GM21619 (cell line): Measurements from ENCODE around the gene SETD3.
A peak's percentile ranks its signal among the peaks of the same experiment; 100 is the strongest.

Experiments
- ATAC-seq: cut with Tn5 transposase; IDR thresholded peaks from one replicate; pipeline ENCODE4 v1.9.1; 2021; ENCODE audit not compliant: unreplicated experiment

SETD3 gene

GRCh38 chr14:99461411-99462085 is 19.1 kb downstream of the SETD3 start:
- ATAC-seq, result no peak

- ATAC-seq, result no peak
These were observed 19.9 kb downstream of the SETD3 start for GRCh38 chr14:99460793-99461192.

- no peak for ATAC-seq
These were observed 21.1 kb downstream of the SETD3 start for GRCh38 chr14:99459481-99460100.

- no peak for ATAC-seq
These were observed 26.4 kb downstream of the SETD3 start for GRCh38 chr14:99454246-99454645.

GRCh38 chr14:99452968-99453367 is 27.7 kb downstream of the SETD3 start:
- ATAC-seq, result no peak

GRCh38 chr14:99451234-99451633 is 29.4 kb downstream of the SETD3 start:
- no peak for ATAC-seq

GRCh38 chr14:99450266-99450665 is 30.4 kb downstream of the SETD3 start:
- no peak for ATAC-seq

- ATAC-seq, result no peak
These were observed 32.9 kb downstream of the SETD3 start for GRCh38 chr14:99447739-99448138.

- ATAC-seq, result no peak
These were observed 34.7 kb downstream of the SETD3 start for GRCh38 chr14:99445931-99446330.

- ATAC-seq, result no peak
These were observed 38.7 kb downstream of the SETD3 start for GRCh38 chr14:99441918-99442317.

GRCh38 chr14:99441157-99441870 is 39.3 kb downstream of the SETD3 start:
- no peak for ATAC-seq

- no peak for ATAC-seq
These were observed 40.4 kb downstream of the SETD3 start for GRCh38 chr14:99440278-99440677.

- no peak for ATAC-seq
These were observed 43.0 kb downstream of the SETD3 start for GRCh38 chr14:99437706-99438105.

GRCh38 chr14:99436247-99437180 is 44.1 kb downstream of the SETD3 start:
- no peak for ATAC-seq

- no peak for ATAC-seq
These were observed 45.3 kb downstream of the SETD3 start for GRCh38 chr14:99435327-99435726.

- ATAC-seq, result no peak
These were observed 48.2 kb downstream of the SETD3 start for GRCh38 chr14:99432485-99432884.

GRCh38 chr14:99431986-99432385 is 48.7 kb downstream of the SETD3 start:
- ATAC-seq, result no peak

- peak; percentile 76 for ATAC-seq
These were observed 50.2 kb downstream of the SETD3 start for GRCh38 chr14:99430491-99430890.

- no peak for ATAC-seq
These were observed 52.9 kb downstream of the SETD3 start for GRCh38 chr14:99427632-99428300.

GRCh38 chr14:99426813-99427346 is 53.8 kb downstream of the SETD3 start:
- ATAC-seq, result no peak
